H1 (cell line): ENCODE data around the gene SMYD3. TPM values are rescaled to one million over a fixed set of nuclear protein-coding genes. Genes with fewer than 3 reads are reported as not detected.

Experiments used
- CTCF ChIA-PET: fragments of 300-600 bp; sonication (Branson Sonifier 250); formaldehyde crosslinking; loops from one replicate; lab custom pipeline; 2021; ENCODE audit not compliant: partially characterized antibody; lab: Charles Lee
- POLR2A ChIA-PET: fragments of 300-600 bp; sonication (Branson Sonifier 250); formaldehyde crosslinking; loops from one replicate; lab custom pipeline; 2021; ENCODE audit warnings: inconsistent platforms; ENCODE audit not compliant: partially characterized antibody; lab: Charles Lee
- DNase-seq, 2 experiments: peaks; one replicate each; pipeline versions ENCODE4 v3.0.0 to v3.0.0-alpha.2; 2010 to 2022; ENCODE audit warnings: low spot score in 2 of 2, low read depth in 1 of 2, mixed read lengths in 1 of 2
- FAIRE-seq: peaks from 2 replicates; lab custom pipeline; 2011; peaks lifted over from hg19 to GRCh38; lab: Jason Lieb, UNC
- H2AFZ ChIP-seq: 2 replicates; pipeline ENCODE4 v1.8.1; 2012; ENCODE audit warnings: low read length, inconsistent platforms
- H2AK5ac ChIP-seq: 2 replicates; pipeline ENCODE4 v1.6.1; 2013; ENCODE audit warnings: low read depth, low read length
- H2BK120ac ChIP-seq: replicated peaks from 2 replicates; pipeline ENCODE3; 2013; ENCODE audit warnings: low read depth, low read length, inconsistent platforms
- H2BK12ac ChIP-seq: 2 replicates; pipeline ENCODE4 v1.6.1; 2013; ENCODE audit warnings: low read depth, low read length
- H2BK15ac ChIP-seq: 2 replicates; pipeline ENCODE4 v1.6.1; 2013; ENCODE audit warnings: low read length
- H2BK20ac ChIP-seq: 2 replicates; pipeline ENCODE4 v1.6.1; 2013; ENCODE audit warnings: low read length
- H2BK5ac ChIP-seq: 2 replicates; pipeline ENCODE4 v1.6.1; 2013; ENCODE audit warnings: low read depth, low read length
- H3K14ac ChIP-seq: 2 replicates; pipeline ENCODE4 v1.6.1; 2013; ENCODE audit warnings: inconsistent platforms; ENCODE audit not compliant: insufficient read length
- H3K18ac ChIP-seq: 2 replicates; pipeline ENCODE4 v1.6.1; 2013; ENCODE audit warnings: low read length; ENCODE audit errors: extremely low read depth
- H3K23ac ChIP-seq: 2 replicates; pipeline ENCODE4 v1.6.1; 2013; ENCODE audit warnings: inconsistent platforms; ENCODE audit not compliant: insufficient read length
- H3K23me2 ChIP-seq: 2 replicates; pipeline ENCODE4 v1.6.1; 2013; ENCODE audit warnings: low read depth, low read length
- H3K27ac ChIP-seq: 2 replicates; pipeline ENCODE4 v1.6.1; 2011; ENCODE audit warnings: low read depth, low read length, inconsistent platforms
- H3K27me3 ChIP-seq, 4 experiments: replicated peaks in 1 of 4; 1 replicate in 1 of 4; 2 replicates in 3 of 4; pipeline versions ENCODE4 v1.6.1 to v1.8.1; 2011 to 2013; ENCODE audit warnings: low read length in 3 of 4, mild to moderate bottlenecking in 3 of 4, inconsistent platforms in 2 of 4, mixed read lengths in 2 of 4, moderate library complexity in 1 of 4; ENCODE audit not compliant: control insufficient read depth in 3 of 4, insufficient read depth in 3 of 4; ENCODE audit errors: extremely low read depth in 1 of 4
- H3K36me3 ChIP-seq, 4 experiments: 2 replicates each; pipeline versions ENCODE4 v1.6.1 to v1.8.1; 2011 to 2013; ENCODE audit warnings: mild to moderate bottlenecking in 4 of 4, low read length in 3 of 4, moderate library complexity in 2 of 4, control low read depth in 1 of 4, inconsistent platforms in 1 of 4; ENCODE audit not compliant: insufficient read depth in 4 of 4, control insufficient read depth in 2 of 4
- H3K4ac ChIP-seq: replicated peaks from 2 replicates; pipeline ENCODE3; 2013; ENCODE audit warnings: low read length, low read depth, mixed read lengths, inconsistent platforms; ENCODE audit not compliant: insufficient read length
- H3K4me1 ChIP-seq, 4 experiments: replicated peaks in 1 of 4; 1 replicate in 1 of 4; 2 replicates in 3 of 4; pipeline versions ENCODE4 v1.6.1 to v1.8.1; 2011 to 2013; ENCODE audit warnings: low read length in 3 of 4, inconsistent platforms in 2 of 4, mixed read lengths in 1 of 4; ENCODE audit not compliant: insufficient read depth in 4 of 4, control insufficient read depth in 3 of 4
- H3K4me2 ChIP-seq, 2 experiments: 2 replicates each; pipeline versions ENCODE4 v1.6.1 to v1.8.1; 2011 to 2013; ENCODE audit warnings: low read depth in 2 of 2, low read length in 2 of 2, control low read depth in 1 of 2, inconsistent platforms in 1 of 2, mild to moderate bottlenecking in 1 of 2; ENCODE audit not compliant: insufficient read depth in 1 of 2
- H3K4me3 ChIP-seq, 4 experiments: fragments of 200-600, 300-600 bp in 1 of 4; sonication (generic), shearing (Covaris generic), sonication (Bioruptor Twin) in 1 of 4; 2 replicates each; pipeline versions ENCODE4 v1.5.1 to v1.8.1; 2011 to 2016; ENCODE audit warnings: low read length in 4 of 4, low read depth in 3 of 4, control low read depth in 2 of 4, inconsistent platforms in 2 of 4, mild to moderate bottlenecking in 2 of 4, mixed read lengths in 1 of 4, moderate library complexity in 1 of 4; ENCODE audit not compliant: insufficient read depth in 2 of 4; ENCODE audit errors: extremely low read depth in 1 of 4
- H3K56ac ChIP-seq: replicated peaks from 2 replicates; pipeline ENCODE3; 2013; ENCODE audit warnings: low read depth, mild to moderate bottlenecking, mixed read lengths, low read length, inconsistent platforms; ENCODE audit not compliant: insufficient read length
- H3K79me1 ChIP-seq: 2 replicates; pipeline ENCODE4 v1.6.1; 2013; ENCODE audit warnings: low read depth, low read length, control low read depth
- H3K79me2 ChIP-seq, 2 experiments: 2 replicates each; pipeline versions ENCODE4 v1.6.1 to v1.8.1; 2012 to 2013; ENCODE audit warnings: low read length in 2 of 2, mild to moderate bottlenecking in 2 of 2, inconsistent platforms in 1 of 2; ENCODE audit not compliant: insufficient read depth in 2 of 2, control insufficient read depth in 1 of 2
- H3K9ac ChIP-seq, 4 experiments: replicated peaks in 1 of 4; 1 replicate in 1 of 4; 2 replicates in 3 of 4; pipeline versions ENCODE4 v1.6.1 to v1.8.1; 2011 to 2013; ENCODE audit warnings: low read depth in 3 of 4, low read length in 3 of 4, control low read depth in 2 of 4, mild to moderate bottlenecking in 2 of 4, moderate library complexity in 2 of 4, inconsistent platforms in 1 of 4; ENCODE audit errors: extremely low read depth in 1 of 4
- H3K9me3 ChIP-seq, 2 experiments: 2 replicates each; pipeline versions ENCODE4 v1.6.1 to v1.8.1; 2012 to 2013; ENCODE audit warnings: mild to moderate bottlenecking in 2 of 2, moderate library complexity in 2 of 2, control low read depth in 1 of 2, inconsistent platforms in 1 of 2, low read depth in 1 of 2, low read length in 1 of 2, mixed read lengths in 1 of 2; ENCODE audit not compliant: insufficient read depth in 2 of 2
- H4K20me1 ChIP-seq, 2 experiments: replicated peaks in 1 of 2; 2 replicates each; pipeline versions ENCODE3 to v1.8.1; 2011 to 2013; ENCODE audit warnings: inconsistent platforms in 2 of 2, low read length in 2 of 2, mild to moderate bottlenecking in 1 of 2; ENCODE audit not compliant: insufficient read depth in 2 of 2, control insufficient read depth in 1 of 2
- H4K5ac ChIP-seq: 2 replicates; pipeline ENCODE4 v1.6.1; 2013; ENCODE audit warnings: low read length, low read depth, mixed read lengths, inconsistent platforms; ENCODE audit not compliant: insufficient read length
- H4K8ac ChIP-seq: 2 replicates; pipeline ENCODE4 v1.8.0; 2013; ENCODE audit warnings: mild to moderate bottlenecking, moderate library complexity, low read length, inconsistent platforms; ENCODE audit not compliant: insufficient read depth; ENCODE audit errors: extremely low read depth
- H4K91ac ChIP-seq: replicated peaks from 2 replicates; pipeline ENCODE3; 2013; ENCODE audit warnings: low read length, mixed read lengths, inconsistent platforms; ENCODE audit not compliant: insufficient read length
- ASH2L ChIP-seq: fragments of 200-600, 300-600 bp; sonication (generic); IDR thresholded peaks from one replicate; pipeline ENCODE4 v1.7.1; 2017; ENCODE audit warnings: low read length
- BCL11A ChIP-seq, 2 experiments: IDR thresholded peaks; one replicate each; pipeline ENCODE4 v1.6.1; 2011; ENCODE audit warnings: low read depth in 2 of 2, low read length in 2 of 2, mild to moderate bottlenecking in 2 of 2
- CREB1 ChIP-seq: IDR thresholded peaks from 2 replicates; pipeline ENCODE4 v1.6.1; 2012; ENCODE audit warnings: inconsistent platforms
- GABPA ChIP-seq: IDR thresholded peaks from 2 replicates; pipeline ENCODE4 v1.6.1; 2011; ENCODE audit warnings: mild to moderate bottlenecking, low read length, moderate library complexity, borderline replicate concordance; ENCODE audit not compliant: insufficient read depth
- JUN ChIP-seq: IDR thresholded peaks from 2 replicates; pipeline ENCODE4 v1.6.1; 2011; ENCODE audit warnings: low read depth, mild to moderate bottlenecking, improper control_type of control experiment, low read length
- JUND ChIP-seq: IDR thresholded peaks from 2 replicates; pipeline ENCODE4 v1.6.1; 2011; ENCODE audit warnings: mild to moderate bottlenecking, improper control_type of control experiment, low read length
- PHF8 ChIP-seq: fragments of 200-600 bp; sonication (generic); conservative IDR thresholded peaks from 2 replicates; pipeline ENCODE4 v1.7.1; 2012; ENCODE audit warnings: low read depth, mild to moderate bottlenecking, inconsistent platforms, low read length, moderate library complexity
- POLR2AphosphoS5 ChIP-seq: IDR thresholded peaks from 2 replicates; pipeline ENCODE4 v1.6.1; 2011; ENCODE audit warnings: low read depth, low read length
- RBBP5 ChIP-seq: IDR thresholded peaks from 2 replicates; pipeline ENCODE4 v1.7.1; 2012; ENCODE audit warnings: low read depth, mild to moderate bottlenecking, inconsistent platforms, low read length, moderate library complexity, borderline replicate concordance
- SP1 ChIP-seq: IDR thresholded peaks from 2 replicates; pipeline ENCODE4 v1.6.1; 2011; ENCODE audit warnings: low read depth, low read length
- SP4 ChIP-seq: IDR thresholded peaks from 2 replicates; pipeline ENCODE4 v1.6.1; 2012; ENCODE audit warnings: low read length, inconsistent platforms
- SUZ12 ChIP-seq: fragments of 200-600 bp; sonication (generic); IDR thresholded peaks from 2 replicates; pipeline ENCODE4 v1.6.1; 2012; ENCODE audit warnings: mild to moderate bottlenecking, inconsistent platforms, low read length, moderate library complexity, mixed read lengths
- TAF7 ChIP-seq: optimal IDR thresholded peaks from 2 replicates; pipeline ENCODE3; 2011; ENCODE audit warnings: low read depth, mild to moderate bottlenecking, inconsistent platforms, low read length, moderate library complexity, borderline replicate concordance
- WGBS, 2 experiments: shearing (Covaris generic) in 1 of 2; methylation state at CpG; one replicate each; pipeline versions ENCODE4 v1.1.6 to v1.1.7; 2013 to 2015; ENCODE audit warnings: low lambda C conversion rate in 2 of 2, mixed read lengths in 2 of 2, inconsistent platforms in 1 of 2, low coverage in 1 of 2, missing lambda C conversion rate in 1 of 2; ENCODE audit not compliant: insufficient replicate concordance in 2 of 2, insufficient coverage in 1 of 2, insufficient read length in 1 of 2; ENCODE audit errors: extremely low coverage in 1 of 2, missing lambda C conversion rate in 1 of 2; 5-methylcytosine and 5-hydroxymethylcytosine counted together
- polyA plus RNA-seq, 7 experiments: library from polyadenylated mRNA; depleted of rRNA in 3 of 7; stranded (reverse) in 5 of 7; unstranded in 2 of 7; fragments of >200 nt in 5 of 7; fragments of 200-250 nt in 2 of 7; gene quantifications; 1 replicate in 5 of 7; 2 replicates in 1 of 7; 4 replicates in 1 of 7; pipeline versions ENCODE4 v1.2.1 to v1.2.3, GENCODE V29; 2011 to 2013; ENCODE audit warnings: missing spikeins in 2 of 7, mixed read lengths in 2 of 7
- total RNA-seq: library from RNA; stranded (reverse); fragmentation: NEBNext Ultra II Directional; extraction: Animal tissue kit (Norgen Biotek cat#: 25700); gene quantifications from 2 replicates; pipeline ENCODE4 v1.2.1, GENCODE V29; 2021
- TF ChIP-seq, protein P1 (sequence below): IDR thresholded peaks from 2 replicates; pipeline ENCODE4 v1.6.1; 2012; ENCODE audit warnings: low read length, inconsistent platforms

SMYD3 gene
- total and polyA plus RNA-seq, 2 of the 8 experiments (the other 6 are each of a cell fraction or from before 2014, with no cell fraction given): 17.3 to 25.4 TPM

DNA sequence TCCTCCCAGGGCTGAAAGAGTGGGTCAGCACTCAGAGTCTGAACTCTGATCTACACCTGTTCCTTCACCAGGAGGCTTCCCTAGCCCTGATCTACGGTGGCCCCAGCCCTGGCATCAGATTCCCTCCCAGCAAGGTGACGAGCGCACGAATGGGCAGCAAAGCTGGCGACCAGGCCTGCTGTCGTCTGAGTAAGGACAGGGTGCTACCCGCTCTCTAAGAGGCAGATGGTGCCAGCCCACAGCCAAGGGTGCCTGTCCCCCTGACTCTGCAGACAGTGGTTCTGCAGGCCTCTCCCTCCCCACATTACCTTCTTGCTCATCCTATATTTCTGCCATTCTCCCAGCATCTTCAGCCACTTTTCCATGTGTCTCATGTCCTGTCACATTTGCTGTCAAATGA lies 10.3 kb upstream of the SMYD3 start:
- Histone ChIP-seq H3K9me3 (peaks cover 3% of the 10 kb centered on the region in 2 experiments; a peak in 3 of 4 replicates), H3K18ac (no peak overlapping the region), H2BK15ac (no peak overlapping the region), H4K20me1 (no peaks in the 10 kb centered on the region), H3K56ac (no peak overlapping the region), H3K9ac (no peak overlapping the region), H3K4me3 (no peak overlapping the region), H4K5ac (no peak overlapping the region), H4K91ac (no peak overlapping the region), H3K4ac (no peak overlapping the region), H2BK20ac (no peak overlapping the region), H2AFZ (no peak overlapping the region), H2BK12ac (no peak overlapping the region), H4K8ac (no peak overlapping the region), H3K27me3 (no peaks in the 10 kb centered on the region), H2BK120ac (no peak overlapping the region), H2BK5ac (no peak overlapping the region), H3K27ac (no peak overlapping the region), H3K79me2 (no peaks in the 10 kb centered on the region), H3K23me2 (no peaks in the 10 kb centered on the region), H3K23ac (no peak overlapping the region), H3K36me3 (no peaks in the 10 kb centered on the region), H3K79me1 (no peaks in the 10 kb centered on the region), H2AK5ac (no peak overlapping the region), H3K14ac (no peak overlapping the region), H3K4me1 (no peaks in the 10 kb centered on the region), H3K4me2 (no peak overlapping the region)
- ChIA-PET CTCF (interaction anchor here (0.6 to 1.9 kb wide), 2 partner anchors 12 to 14 kb away, joined by 3 to 4 read pairs; no protein-coding TSS in a partner anchor), POLR2A (interaction anchor here (1.2 kb wide), 1 partner anchor 14 kb away, joined by 3 read pairs; no protein-coding TSS in a partner anchor)
- no peak for DNase-seq
- no peak for FAIRE-seq
- WGBS, 2 experiments: 88% methylated on average over 7 of the region's 7 CpGs; no CpG with 5 or more reads in 1 of the 2 experiments
- TF ChIP-seq JUN (no peak), RBBP5 (no peak), ASH2L (no peak), POLR2AphosphoS5 (no peak), GABPA (no peak), JUND (no peak), BCL11A (IDR thresholded peaks at IDR 0.05; ENCODE audit: low read depth in 2 of 2, low read length in 2 of 2) (no peak), SUZ12 (no peak), SP1 (no peak), TAF7 (no peak), SP4 (no peak), PHF8 (no peak), CREB1 (no peak)
- TF ChIP-seq, protein P1, sequence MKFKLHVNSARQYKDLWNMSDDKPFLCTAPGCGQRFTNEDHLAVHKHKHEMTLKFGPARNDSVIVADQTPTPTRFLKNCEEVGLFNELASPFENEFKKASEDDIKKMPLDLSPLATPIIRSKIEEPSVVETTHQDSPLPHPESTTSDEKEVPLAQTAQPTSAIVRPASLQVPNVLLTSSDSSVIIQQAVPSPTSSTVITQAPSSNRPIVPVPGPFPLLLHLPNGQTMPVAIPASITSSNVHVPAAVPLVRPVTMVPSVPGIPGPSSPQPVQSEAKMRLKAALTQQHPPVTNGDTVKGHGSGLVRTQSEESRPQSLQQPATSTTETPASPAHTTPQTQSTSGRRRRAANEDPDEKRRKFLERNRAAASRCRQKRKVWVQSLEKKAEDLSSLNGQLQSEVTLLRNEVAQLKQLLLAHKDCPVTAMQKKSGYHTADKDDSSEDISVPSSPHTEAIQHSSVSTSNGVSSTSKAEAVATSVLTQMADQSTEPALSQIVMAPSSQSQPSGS: no peak
